SK-N-SH treated with all-trans-retinoic acid at 6 μM for 48 hours (cell line): Measurements from ENCODE around the gene KRTAP5-2.

Source experiments
- ATAC-seq: fragments of 200-7000 bp; cut with Tn5 transposase; 3 replicates; pipeline ENCODE4 v1.9.1; 2020; ENCODE audit warnings: mild to moderate bottlenecking, moderate library complexity
- ARNTL ChIP-seq: fragments of 450-650 bp; formaldehyde crosslinking; IDR thresholded peaks from 2 replicates; pipeline ENCODE4 v1.5.0; 2020; ENCODE audit warnings: low read depth, mild to moderate bottlenecking, moderate library complexity, borderline replicate concordance
- BACH2 ChIP-seq: fragments of 250-450 bp; sonication (Bioruptor Pico); IDR thresholded peaks from 2 replicates; pipeline ENCODE4 v1.9.0; 2021; ENCODE audit warnings: mild to moderate bottlenecking, borderline replicate concordance
- CSDC2 ChIP-seq: fragments of 250-450 bp; sonication (Bioruptor Pico); IDR thresholded peaks from 2 replicates; pipeline ENCODE4 v1.5.0; 2020; ENCODE audit warnings: mild to moderate bottlenecking, moderate library complexity
- ESRRG ChIP-seq: fragments of 250-450 bp; sonication (Bioruptor Pico); IDR thresholded peaks from 2 replicates; pipeline ENCODE4 v1.6.1; 2021; ENCODE audit warnings: mild to moderate bottlenecking
- GLIS3 ChIP-seq: fragments of 250-450 bp; sonication (Bioruptor Pico); IDR thresholded peaks from 2 replicates; pipeline ENCODE4 v1.5.0; 2020; ENCODE audit warnings: mild to moderate bottlenecking, moderate library complexity
- ISL1 ChIP-seq: fragments of 250-450 bp; sonication (Bioruptor Pico); IDR thresholded peaks from 2 replicates; pipeline ENCODE4 v2.1.2; 2022; ENCODE audit warnings: mild to moderate bottlenecking, moderate library complexity
- OSR1 ChIP-seq: fragments of 250-450 bp; sonication (Bioruptor Pico); IDR thresholded peaks from 2 replicates; pipeline ENCODE4 v1.8.0; 2022; ENCODE audit warnings: moderate library complexity, mild to moderate bottlenecking, inconsistent platforms
- PPARA ChIP-seq: fragments of 250-450 bp; sonication (Bioruptor Pico); IDR thresholded peaks from 2 replicates; pipeline ENCODE4 v1.5.0; 2020; ENCODE audit warnings: mild to moderate bottlenecking, borderline replicate concordance
- RARB ChIP-seq: fragments of 250-450 bp; sonication (Bioruptor Pico); IDR thresholded peaks from 2 replicates; pipeline ENCODE4 v1.8.0; 2021; ENCODE audit warnings: mild to moderate bottlenecking, moderate library complexity
- SNAI2 ChIP-seq: fragments of 250-450 bp; sonication (Bioruptor Pico); IDR thresholded peaks from 2 replicates; pipeline ENCODE4 v1.5.0; 2020; ENCODE audit warnings: mild to moderate bottlenecking, moderate library complexity
- TCF4 ChIP-seq: fragments of 250-450 bp; sonication (Bioruptor Pico); IDR thresholded peaks from 2 replicates; pipeline ENCODE4 v1.8.0; 2021; ENCODE audit warnings: mild to moderate bottlenecking, moderate library complexity, borderline replicate concordance
- TOX ChIP-seq: fragments of 250-450 bp; sonication (Bioruptor Pico); IDR thresholded peaks from 2 replicates; pipeline ENCODE4 v1.8.0; 2021; ENCODE audit warnings: mild to moderate bottlenecking, moderate library complexity, borderline replicate concordance
- ZC3H10 ChIP-seq: fragments of 250-450 bp; sonication (Bioruptor Pico); IDR thresholded peaks from 2 replicates; pipeline ENCODE4 v1.5.1; 2021; ENCODE audit warnings: mild to moderate bottlenecking, moderate library complexity
- ZFP3 ChIP-seq: fragments of 250-450 bp; sonication (Bioruptor Pico); IDR thresholded peaks from 2 replicates; pipeline ENCODE4 v1.5.0; 2020; ENCODE audit warnings: mild to moderate bottlenecking, moderate library complexity
- ZFP30 ChIP-seq: fragments of 450-650 bp; formaldehyde crosslinking; IDR thresholded peaks from 2 replicates; pipeline ENCODE4 v1.5.0; 2022; ENCODE audit warnings: mild to moderate bottlenecking, moderate library complexity
- ZNF565 ChIP-seq: fragments of 450-650 bp; formaldehyde crosslinking; conservative IDR thresholded peaks from 2 replicates; pipeline ENCODE4 v1.5.0; 2020; ENCODE audit warnings: low read depth, mild to moderate bottlenecking, moderate library complexity
- ZNF70 ChIP-seq: fragments of 450-650 bp; formaldehyde crosslinking; IDR thresholded peaks from 2 replicates; pipeline ENCODE4 v1.5.0; 2020; ENCODE audit warnings: mild to moderate bottlenecking, moderate library complexity
- ZNF8 ChIP-seq: fragments of 450-650 bp; formaldehyde crosslinking; IDR thresholded peaks from 2 replicates; pipeline ENCODE4 v1.5.0; 2020; ENCODE audit warnings: mild to moderate bottlenecking, moderate library complexity
- TF ChIP-seq, protein P1 (sequence below): fragments of 250-450 bp; sonication (Bioruptor Pico); IDR thresholded peaks from 2 replicates; pipeline ENCODE4 v1.8.0; 2020; ENCODE audit warnings: mild to moderate bottlenecking, moderate library complexity, borderline replicate concordance
- TF ChIP-seq, protein P2 (sequence below): fragments of 250-450 bp; sonication (Bioruptor Pico); IDR thresholded peaks from 2 replicates; pipeline ENCODE4 v1.5.1; 2021; ENCODE audit warnings: mild to moderate bottlenecking, moderate library complexity
- TF ChIP-seq, protein P3 (sequence below): fragments of 250-450 bp; sonication (Bioruptor Pico); IDR thresholded peaks from 2 replicates; pipeline ENCODE4 v1.8.0; 2021; ENCODE audit warnings: low read depth, mild to moderate bottlenecking, moderate library complexity, borderline replicate concordance
- TF ChIP-seq, protein P4 (sequence below): fragments of 250-450 bp; sonication (Bioruptor Pico); IDR thresholded peaks from 2 replicates; pipeline ENCODE4 v1.5.0; 2020; ENCODE audit warnings: mild to moderate bottlenecking, moderate library complexity

Gene KRTAP5-2

DNA sequence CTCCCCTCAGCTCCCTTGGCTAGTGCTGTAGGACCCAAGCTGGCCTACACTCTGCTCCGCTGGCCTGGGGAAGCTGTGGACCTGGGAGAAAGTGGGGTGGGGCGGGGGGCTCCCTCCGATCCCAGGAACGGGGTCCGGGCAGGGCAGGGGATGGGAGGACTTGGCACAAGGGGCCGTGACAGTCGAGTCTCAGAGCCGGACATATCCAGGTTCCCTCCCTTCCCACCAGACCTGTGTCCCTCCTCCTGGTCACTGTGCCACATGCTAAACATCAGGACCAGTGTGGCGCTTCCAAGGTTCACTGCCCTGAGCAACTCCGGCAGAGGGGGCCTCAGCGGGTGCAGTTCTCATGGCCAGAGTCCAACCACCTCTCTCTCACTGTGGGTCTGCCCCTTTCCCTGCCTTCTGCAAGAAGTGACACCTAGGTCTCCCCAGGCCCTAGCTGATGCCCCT lies 28.1 kb downstream of the KRTAP5-2 start:
- TF ChIP-seq TOX (CRISPR knock-in tag), result no peak
- no peak for TF ChIP-seq ZC3H10
- no peak for TF ChIP-seq ZFP3 (CRISPR knock-in tag)
- TF ChIP-seq ZNF8, result no peak
- no peak for TF ChIP-seq OSR1 (CRISPR knock-in tag)
- TF ChIP-seq ZNF565, result no peak
- no peak for TF ChIP-seq GLIS3
- TF ChIP-seq ZFP30 (CRISPR knock-in tag), result no peak
- no peak for TF ChIP-seq BACH2 (CRISPR knock-in tag)
- TF ChIP-seq PPARA (CRISPR knock-in tag), result no peak
- TF ChIP-seq, protein P1, sequence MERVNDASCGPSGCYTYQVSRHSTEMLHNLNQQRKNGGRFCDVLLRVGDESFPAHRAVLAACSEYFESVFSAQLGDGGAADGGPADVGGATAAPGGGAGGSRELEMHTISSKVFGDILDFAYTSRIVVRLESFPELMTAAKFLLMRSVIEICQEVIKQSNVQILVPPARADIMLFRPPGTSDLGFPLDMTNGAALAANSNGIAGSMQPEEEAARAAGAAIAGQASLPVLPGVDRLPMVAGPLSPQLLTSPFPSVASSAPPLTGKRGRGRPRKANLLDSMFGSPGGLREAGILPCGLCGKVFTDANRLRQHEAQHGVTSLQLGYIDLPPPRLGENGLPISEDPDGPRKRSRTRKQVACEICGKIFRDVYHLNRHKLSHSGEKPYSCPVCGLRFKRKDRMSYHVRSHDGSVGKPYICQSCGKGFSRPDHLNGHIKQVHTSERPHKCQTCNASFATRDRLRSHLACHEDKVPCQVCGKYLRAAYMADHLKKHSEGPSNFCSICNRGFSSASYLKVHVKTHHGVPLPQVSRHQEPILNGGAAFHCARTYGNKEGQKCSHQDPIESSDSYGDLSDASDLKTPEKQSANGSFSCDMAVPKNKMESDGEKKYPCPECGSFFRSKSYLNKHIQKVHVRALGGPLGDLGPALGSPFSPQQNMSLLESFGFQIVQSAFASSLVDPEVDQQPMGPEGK (CRISPR knock-in tag), result no peak
- no peak for TF ChIP-seq ESRRG (CRISPR knock-in tag)
- no peak for TF ChIP-seq RARB
- TF ChIP-seq CSDC2 (CRISPR knock-in tag), result no peak
- TF ChIP-seq TCF4 (CRISPR knock-in tag), result no peak
- TF ChIP-seq, protein P2, sequence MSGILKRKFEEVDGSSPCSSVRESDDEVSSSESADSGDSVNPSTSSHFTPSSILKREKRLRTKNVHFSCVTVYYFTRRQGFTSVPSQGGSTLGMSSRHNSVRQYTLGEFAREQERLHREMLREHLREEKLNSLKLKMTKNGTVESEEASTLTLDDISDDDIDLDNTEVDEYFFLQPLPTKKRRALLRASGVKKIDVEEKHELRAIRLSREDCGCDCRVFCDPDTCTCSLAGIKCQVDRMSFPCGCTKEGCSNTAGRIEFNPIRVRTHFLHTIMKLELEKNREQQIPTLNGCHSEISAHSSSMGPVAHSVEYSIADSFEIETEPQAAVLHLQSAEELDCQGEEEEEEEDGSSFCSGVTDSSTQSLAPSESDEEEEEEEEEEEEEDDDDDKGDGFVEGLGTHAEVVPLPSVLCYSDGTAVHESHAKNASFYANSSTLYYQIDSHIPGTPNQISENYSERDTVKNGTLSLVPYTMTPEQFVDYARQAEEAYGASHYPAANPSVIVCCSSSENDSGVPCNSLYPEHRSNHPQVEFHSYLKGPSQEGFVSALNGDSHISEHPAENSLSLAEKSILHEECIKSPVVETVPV (CRISPR knock-in tag), result no peak
- no peak for TF ChIP-seq ZNF70 (CRISPR knock-in tag)
- TF ChIP-seq SNAI2 (CRISPR knock-in tag), result no peak
- TF ChIP-seq, protein P3, sequence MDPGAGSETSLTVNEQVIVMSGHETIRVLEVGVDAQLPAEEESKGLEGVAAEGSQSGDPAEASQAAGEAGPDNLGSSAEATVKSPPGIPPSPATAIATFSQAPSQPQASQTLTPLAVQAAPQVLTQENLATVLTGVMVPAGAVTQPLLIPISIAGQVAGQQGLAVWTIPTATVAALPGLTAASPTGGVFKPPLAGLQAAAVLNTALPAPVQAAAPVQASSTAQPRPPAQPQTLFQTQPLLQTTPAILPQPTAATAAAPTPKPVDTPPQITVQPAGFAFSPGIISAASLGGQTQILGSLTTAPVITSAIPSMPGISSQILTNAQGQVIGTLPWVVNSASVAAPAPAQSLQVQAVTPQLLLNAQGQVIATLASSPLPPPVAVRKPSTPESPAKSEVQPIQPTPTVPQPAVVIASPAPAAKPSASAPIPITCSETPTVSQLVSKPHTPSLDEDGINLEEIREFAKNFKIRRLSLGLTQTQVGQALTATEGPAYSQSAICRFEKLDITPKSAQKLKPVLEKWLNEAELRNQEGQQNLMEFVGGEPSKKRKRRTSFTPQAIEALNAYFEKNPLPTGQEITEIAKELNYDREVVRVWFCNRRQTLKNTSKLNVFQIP (CRISPR knock-in tag), result no peak
- TF ChIP-seq ARNTL (CRISPR knock-in tag), result no peak
- TF ChIP-seq, all 23 proteins: peak for 0
- no peak for ATAC-seq

DNA sequence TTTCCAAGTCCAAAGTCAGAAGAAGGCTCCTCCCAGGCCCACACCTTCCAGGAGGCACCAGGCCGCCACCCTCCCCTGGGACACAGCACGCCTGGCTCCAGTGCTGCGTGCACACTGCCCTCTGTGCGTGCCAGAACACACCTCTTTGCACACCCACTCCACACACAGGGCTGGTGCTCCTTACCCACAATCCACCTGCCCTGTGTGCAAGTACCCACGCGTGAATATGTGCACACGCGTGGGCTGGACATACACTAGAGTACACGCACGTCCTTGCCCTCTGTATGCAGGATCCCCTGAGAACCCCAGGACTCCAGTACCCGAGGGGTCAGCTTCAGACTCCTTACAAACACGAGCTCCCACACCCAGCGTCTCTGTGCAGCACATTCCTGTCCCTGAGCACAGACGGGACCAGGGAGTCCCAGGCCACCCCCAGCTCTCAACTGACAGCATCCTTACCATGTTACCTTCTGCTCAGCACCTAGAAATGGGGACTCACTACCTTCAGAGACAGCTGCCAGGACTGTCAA lies 28.8 kb downstream of the KRTAP5-2 start:
- no peak for TF ChIP-seq ZNF70 (CRISPR knock-in tag)
- TF ChIP-seq, protein P1 (CRISPR knock-in tag), result no peak
- TF ChIP-seq, protein P4, sequence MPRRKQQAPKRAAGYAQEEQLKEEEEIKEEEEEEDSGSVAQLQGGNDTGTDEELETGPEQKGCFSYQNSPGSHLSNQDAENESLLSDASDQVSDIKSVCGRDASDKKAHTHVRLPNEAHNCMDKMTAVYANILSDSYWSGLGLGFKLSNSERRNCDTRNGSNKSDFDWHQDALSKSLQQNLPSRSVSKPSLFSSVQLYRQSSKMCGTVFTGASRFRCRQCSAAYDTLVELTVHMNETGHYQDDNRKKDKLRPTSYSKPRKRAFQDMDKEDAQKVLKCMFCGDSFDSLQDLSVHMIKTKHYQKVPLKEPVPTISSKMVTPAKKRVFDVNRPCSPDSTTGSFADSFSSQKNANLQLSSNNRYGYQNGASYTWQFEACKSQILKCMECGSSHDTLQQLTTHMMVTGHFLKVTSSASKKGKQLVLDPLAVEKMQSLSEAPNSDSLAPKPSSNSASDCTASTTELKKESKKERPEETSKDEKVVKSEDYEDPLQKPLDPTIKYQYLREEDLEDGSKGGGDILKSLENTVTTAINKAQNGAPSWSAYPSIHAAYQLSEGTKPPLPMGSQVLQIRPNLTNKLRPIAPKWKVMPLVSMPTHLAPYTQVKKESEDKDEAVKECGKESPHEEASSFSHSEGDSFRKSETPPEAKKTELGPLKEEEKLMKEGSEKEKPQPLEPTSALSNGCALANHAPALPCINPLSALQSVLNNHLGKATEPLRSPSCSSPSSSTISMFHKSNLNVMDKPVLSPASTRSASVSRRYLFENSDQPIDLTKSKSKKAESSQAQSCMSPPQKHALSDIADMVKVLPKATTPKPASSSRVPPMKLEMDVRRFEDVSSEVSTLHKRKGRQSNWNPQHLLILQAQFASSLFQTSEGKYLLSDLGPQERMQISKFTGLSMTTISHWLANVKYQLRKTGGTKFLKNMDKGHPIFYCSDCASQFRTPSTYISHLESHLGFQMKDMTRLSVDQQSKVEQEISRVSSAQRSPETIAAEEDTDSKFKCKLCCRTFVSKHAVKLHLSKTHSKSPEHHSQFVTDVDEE (CRISPR knock-in tag), result no peak
- TF ChIP-seq CSDC2 (CRISPR knock-in tag), result no peak
- TF ChIP-seq PPARA (CRISPR knock-in tag), result no peak
- TF ChIP-seq, protein P3 (CRISPR knock-in tag), result no peak
- TF ChIP-seq SNAI2 (CRISPR knock-in tag), result no peak
- no peak for TF ChIP-seq BACH2 (CRISPR knock-in tag)
- no peak for TF ChIP-seq ISL1
- no peak for TF ChIP-seq ZFP3 (CRISPR knock-in tag)
- TF ChIP-seq ZC3H10, result no peak
- no peak for TF ChIP-seq TOX (CRISPR knock-in tag)
- no peak for TF ChIP-seq ZFP30 (CRISPR knock-in tag)
- TF ChIP-seq GLIS3, result no peak
- TF ChIP-seq RARB, result no peak
- TF ChIP-seq ESRRG (CRISPR knock-in tag), result no peak
- no peak for TF ChIP-seq TCF4 (CRISPR knock-in tag)
- ATAC-seq, result no peak
